SH-SY5Y (cell line): ENCODE measurements around the gene BRINP3.

Source experiments
- GATA2 ChIP-seq: IDR thresholded peaks from 2 replicates; pipeline ENCODE4 v1.6.1; 2011; ENCODE audit warnings: mild to moderate bottlenecking, low read depth, low read length
- GATA3 ChIP-seq: IDR thresholded peaks from 2 replicates; pipeline ENCODE4 v1.6.1; 2011; ENCODE audit warnings: low read depth, mild to moderate bottlenecking, low read length, moderate library complexity

DNA sequence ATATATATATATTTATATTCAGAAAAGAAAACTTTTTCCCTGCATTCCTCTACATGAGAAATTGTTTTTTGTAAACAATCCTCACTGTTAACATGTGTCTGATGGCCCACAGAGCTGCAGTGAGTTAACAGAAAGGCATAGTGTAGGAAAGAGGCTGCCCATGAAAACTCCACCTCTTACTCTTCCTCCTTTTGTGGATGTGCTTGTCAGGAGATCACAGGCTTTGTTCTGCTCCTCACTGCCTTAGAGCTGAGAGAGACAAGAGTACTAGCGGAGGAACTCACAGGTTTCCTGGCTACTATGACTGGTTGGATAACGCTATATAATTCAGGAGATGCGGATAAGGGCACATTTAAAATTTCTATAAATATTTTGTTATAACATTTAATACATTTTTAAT, 200.6 kb downstream of the BRINP3 start:
- TF ChIP-seq GATA2: no peak
- no peak for TF ChIP-seq GATA3
